Cardiac fibroblast (primary cell): ENCODE measurements around the gene TRMT61A.
A peak's percentile ranks its signal among the peaks of the same experiment; 100 is the strongest.

ENCODE experiments used
- DNase-seq, 2 donors: peaks; one replicate each; pipeline versions ENCODE4 v3.0.0 to v3.0.0-alpha.2; 2010; ENCODE audit warnings: low read depth in 2 of 2
- H3K4me3 ChIP-seq, 2 donors: replicated peaks in 1 of 2; 1 replicate in 1 of 2; 2 replicates in 1 of 2; pipeline ENCODE4 v1.5.1; 2011; ENCODE audit warnings: low read depth in 2 of 2, low read length in 2 of 2, mild to moderate bottlenecking in 2 of 2, moderate library complexity in 1 of 2
- CTCF ChIP-seq: IDR thresholded peaks from one replicate; pipeline ENCODE4 v1.5.1; 2011; ENCODE audit warnings: low read depth, mild to moderate bottlenecking, low read length, inconsistent platforms

TRMT61A gene

GRCh38 chr14:103542605-103543088 is 13.7 kb downstream of the TRMT61A start:
- no peak overlapping the region for H3K4me3 ChIP-seq
- no peak for DNase-seq
- TF ChIP-seq CTCF: no peak

- no peak for DNase-seq
- TF ChIP-seq CTCF: no peak
- no peak overlapping the region for H3K4me3 ChIP-seq
These were observed 14.1 kb downstream of the TRMT61A start for GRCh38 chr14:103543140-103543539.

GRCh38 chr14:103543721-103544387 is 14.9 kb downstream of the TRMT61A start:
- H3K4me3 ChIP-seq: no peak overlapping the region
- TF ChIP-seq CTCF: no peak
- no peak for DNase-seq

- DNase-seq: peak in 1 of 2 donors; percentile 48
- H3K4me3 ChIP-seq: no peak overlapping the region
- no peak for TF ChIP-seq CTCF
These were observed 15.6 kb downstream of the TRMT61A start for GRCh38 chr14:103544388-103545218.

GRCh38 chr14:103545219-103545914 is 16.4 kb downstream of the TRMT61A start:
- no peak overlapping the region for H3K4me3 ChIP-seq
- DNase-seq: no peak
- TF ChIP-seq CTCF: no peak

- H3K4me3 ChIP-seq: no peak overlapping the region
- no peak for TF ChIP-seq CTCF
- no peak for DNase-seq
These were observed 17.1 kb downstream of the TRMT61A start for GRCh38 chr14:103545915-103546651.
